Small intestine (tissue), 7 donors: Measurements from ENCODE around the gene MAP1LC3B2. TPM values are rescaled to one million over a fixed set of nuclear protein-coding genes. Genes with fewer than 3 reads are reported as not detected.

ENCODE experiments used
- DNase-seq, 2 donors: peaks; one replicate each; pipeline versions ENCODE4 v3.0.0 to v3.0.0-alpha.2; 2013
- FAIRE-seq: peaks from 2 replicates; lab custom pipeline; 2012; peaks lifted over from hg19 to GRCh38; lab: Jason Lieb, UNC
- H3K27ac ChIP-seq, 3 donors: one replicate each; pipeline ENCODE4 v1.5.1; 2013; ENCODE audit warnings: low read length in 2 of 3, mild to moderate bottlenecking in 2 of 3, control low read depth in 1 of 3, inconsistent platforms in 1 of 3, low read depth in 1 of 3, moderate library complexity in 1 of 3
- H3K27me3 ChIP-seq, 3 donors: one replicate each; pipeline ENCODE4 v1.6.1; 2013; ENCODE audit warnings: low read length in 3 of 3, inconsistent platforms in 1 of 3; ENCODE audit not compliant: control insufficient read depth in 3 of 3, insufficient read depth in 3 of 3
- H3K36me3 ChIP-seq, 3 donors: one replicate each; pipeline ENCODE4 v1.6.1; 2013; ENCODE audit warnings: low read length in 3 of 3, inconsistent platforms in 1 of 3, low read depth in 1 of 3, mild to moderate bottlenecking in 1 of 3, moderate library complexity in 1 of 3; ENCODE audit not compliant: control insufficient read depth in 3 of 3, insufficient read depth in 2 of 3
- H3K4me1 ChIP-seq, 3 donors: one replicate each; pipeline ENCODE4 v1.6.1; 2013; ENCODE audit warnings: low read length in 2 of 3, inconsistent platforms in 1 of 3, low read depth in 1 of 3, mild to moderate bottlenecking in 1 of 3, moderate library complexity in 1 of 3; ENCODE audit not compliant: control insufficient read depth in 3 of 3, insufficient read depth in 2 of 3
- H3K4me3 ChIP-seq, 3 donors: one replicate each; pipeline ENCODE4 v1.5.1; 2013; ENCODE audit warnings: low read length in 3 of 3, control low read depth in 1 of 3, inconsistent platforms in 1 of 3, low read depth in 1 of 3, mild to moderate bottlenecking in 1 of 3, moderate library complexity in 1 of 3
- H3K9me3 ChIP-seq, 2 donors: one replicate each; pipeline ENCODE4 v1.6.1; 2013; ENCODE audit warnings: low read depth in 1 of 2, low read length in 1 of 2; ENCODE audit not compliant: control insufficient read depth in 2 of 2, insufficient read depth in 1 of 2
- WGBS, 3 donors: extraction: QIAGEN DNeasy Blood & Tissue Kit; methylation state at CpG; one replicate each; pipeline ENCODE4 v1.1.7; 2013; 5-methylcytosine and 5-hydroxymethylcytosine counted together
- polyA plus RNA-seq, 4 donors: library from polyadenylated mRNA; stranded (reverse) in 3 of 4; unstranded in 1 of 4; fragments of 200-250 nt in 3 of 4; fragments of 120-200 nt in 1 of 4; gene quantifications; one replicate each; pipeline versions ENCODE4 v1.2.1 to v1.2.3, GENCODE V29; 2013
- donor health status: healthy with polysubstance abuse.
- donor health status: control.
- donor health status: control.
- donor health status: Bipolar disorder and iron deficiency.
- donor health status: healthy.

The MAP1LC3B2 gene
- polyA plus RNA-seq, 4 donors, result 1.1 to 2.7 (median 2.0) TPM

DNA sequence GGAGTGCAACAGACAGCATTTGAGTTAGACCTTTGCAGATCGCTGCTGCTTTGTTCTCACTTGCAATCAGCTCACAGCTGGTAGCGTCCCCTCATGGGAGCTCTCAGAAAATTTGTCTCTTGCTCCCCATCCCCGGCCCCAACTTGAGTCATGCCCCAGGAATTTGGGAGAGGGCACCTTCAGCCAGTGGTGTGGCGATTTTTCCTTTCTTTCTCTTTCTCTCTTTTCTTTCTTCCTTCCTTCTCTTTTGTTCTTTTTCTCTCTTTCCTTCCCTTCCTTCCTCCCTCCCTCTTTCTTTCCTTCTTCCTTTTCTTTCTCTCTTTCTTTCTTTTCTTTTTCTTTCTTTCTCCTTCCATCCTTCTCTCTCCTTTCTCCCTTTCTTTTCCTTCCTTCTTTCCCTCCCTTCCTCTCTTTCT is 34.2 kb upstream of the MAP1LC3B2 start:
- WGBS, 3 donors, result 63 to 76% (median 73%) methylated on average over 4 of the region's 4 CpGs
- no peak for FAIRE-seq
- no peak for DNase-seq
- Histone ChIP-seq H3K9me3 (no peaks in the 10 kb centered on the region), H3K27ac (no peak overlapping the region), H3K36me3 (no peaks in the 10 kb centered on the region), H3K27me3 (peaks cover 0 to 2% (median 0%) of the 10 kb centered on the region in 3 donors), H3K4me1 (peaks cover 0 to 4% (median 3%) of the 10 kb centered on the region in 3 donors), H3K4me3 (no peak overlapping the region)

DNA sequence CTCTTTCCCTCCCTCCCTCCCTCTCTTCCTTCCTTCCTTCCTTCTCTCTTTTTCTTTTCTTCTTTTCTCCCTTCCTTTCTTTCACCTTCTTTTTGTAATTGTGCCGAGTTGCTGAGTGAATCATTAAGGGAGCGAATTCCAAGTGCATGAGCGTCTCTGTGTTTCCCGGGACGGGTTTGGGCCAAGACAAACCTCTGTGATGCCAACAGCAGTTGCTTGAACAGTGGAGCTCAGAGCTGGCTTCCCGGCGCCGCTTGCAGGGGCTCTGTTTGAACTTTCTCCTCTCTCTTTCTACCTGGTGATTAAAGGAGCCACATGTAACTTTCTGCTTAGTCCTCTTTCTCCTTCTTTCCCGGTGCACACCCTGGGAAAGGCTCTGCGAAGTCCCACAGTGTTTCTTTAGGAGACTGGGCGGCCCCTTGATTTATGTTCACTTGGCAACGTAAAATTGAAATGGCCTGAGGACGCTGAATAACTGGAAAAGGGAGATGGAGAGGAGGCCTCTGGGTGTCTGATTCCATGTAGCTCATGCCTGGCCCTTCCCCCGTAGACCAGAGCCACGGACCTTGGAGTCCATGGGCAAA is 33.7 kb upstream of the MAP1LC3B2 start:
- Histone ChIP-seq H3K27ac (peak overlapping the region in 1 of 3 donors; percentile 2), H3K4me3 (no peak overlapping the region), H3K36me3 (no peaks in the 10 kb centered on the region), H3K4me1 (peaks cover 0 to 4% (median 3%) of the 10 kb centered on the region in 3 donors), H3K9me3 (no peaks in the 10 kb centered on the region), H3K27me3 (peaks cover 0 to 2% (median 0%) of the 10 kb centered on the region in 3 donors)
- DNase-seq, result peak; percentile 30 to 60
- 17 to 41% (median 27%) methylated on average over 15 of the region's 15 CpGs for WGBS, 3 donors
- FAIRE-seq, result no peak

DNA sequence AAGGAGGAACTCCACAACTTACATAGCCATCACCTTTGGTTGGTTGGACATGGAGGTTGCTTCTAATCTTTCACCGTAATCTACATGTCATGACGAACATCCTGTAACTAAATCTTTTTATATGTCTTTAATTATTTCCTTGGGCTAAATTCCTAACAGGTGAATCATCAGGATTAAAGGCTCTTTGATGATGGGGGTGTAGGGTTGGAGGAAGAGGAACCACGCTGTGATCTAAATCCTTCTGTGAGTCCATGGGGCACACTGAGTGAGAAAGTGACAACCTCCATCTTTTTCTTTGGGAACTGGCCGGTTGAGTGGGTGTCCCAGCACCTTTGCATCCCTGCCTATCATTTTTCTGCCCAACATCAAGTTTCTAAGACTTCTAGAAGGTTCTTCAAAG is 31.1 kb upstream of the MAP1LC3B2 start:
- no peaks in the 10 kb centered on the region for H3K36me3 ChIP-seq
- FAIRE-seq, result no peak
- no peak overlapping the region for H3K27ac ChIP-seq
- peaks cover 0 to 2% (median 0%) of the 10 kb centered on the region in 3 donors for H3K27me3 ChIP-seq
- H3K4me3 ChIP-seq, result no peak overlapping the region
- peak in 1 of 2 donors; percentile 28 for DNase-seq
- WGBS, 3 donors, result 43 to 67% (median 51%) methylated on average over 4 of the region's 4 CpGs
- H3K4me1 ChIP-seq, result peaks cover 0 to 8% (median 7%) of the 10 kb centered on the region in 3 donors
- no peaks in the 10 kb centered on the region for H3K9me3 ChIP-seq

DNA sequence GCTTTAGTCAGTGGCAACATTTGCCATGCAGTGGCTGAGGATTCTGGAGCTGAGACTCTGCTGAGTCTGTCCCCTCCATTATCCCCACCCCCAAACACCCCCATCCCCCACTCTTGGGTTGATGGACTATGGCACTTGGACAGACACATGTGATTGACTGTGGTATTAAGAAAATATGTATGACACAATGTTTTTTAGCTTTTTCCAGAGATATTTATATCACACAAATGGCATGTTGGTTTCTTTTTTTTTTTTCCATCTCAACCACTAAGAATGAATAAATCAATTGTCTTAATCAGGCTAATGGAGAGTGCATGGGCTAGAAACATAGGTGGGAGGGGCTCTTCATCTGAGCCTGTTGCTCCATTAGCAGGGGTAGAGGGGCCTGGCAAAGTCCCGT is 30.7 kb upstream of the MAP1LC3B2 start:
- H3K27me3 ChIP-seq, result peaks cover 0 to 2% (median 0%) of the 10 kb centered on the region in 3 donors
- no peaks in the 10 kb centered on the region for H3K9me3 ChIP-seq
- H3K4me1 ChIP-seq, result peaks cover 0 to 10% (median 8%) of the 10 kb centered on the region in 3 donors
- FAIRE-seq (no peak), DNase-seq (no peak)
- no peaks in the 10 kb centered on the region for H3K36me3 ChIP-seq
- H3K4me3 ChIP-seq, result no peak overlapping the region
- WGBS, 3 donors, result 80 to 96% (median 88%) methylated on average over 1 of the region's 1 CpG
- no peak overlapping the region for H3K27ac ChIP-seq

DNA sequence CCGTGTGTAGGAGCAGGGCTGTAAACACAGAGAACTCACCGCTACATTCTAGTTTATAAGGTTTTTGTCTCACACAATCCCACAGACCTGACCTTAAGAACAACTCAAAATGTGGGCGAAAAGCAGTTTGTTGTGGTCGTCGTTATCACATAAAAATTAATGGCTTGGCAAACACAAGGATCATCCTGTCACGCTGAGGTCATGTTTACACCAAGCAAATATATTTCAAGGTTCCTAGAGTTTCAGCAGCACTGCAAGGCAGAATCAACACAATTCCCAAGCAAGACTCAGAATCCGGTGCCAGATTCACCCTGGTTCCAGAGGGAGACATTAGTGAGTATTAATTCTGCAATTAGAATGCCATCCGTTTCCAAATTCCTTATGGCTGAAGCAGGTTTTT is 30.1 kb upstream of the MAP1LC3B2 start:
- H3K9me3 ChIP-seq, result no peaks in the 10 kb centered on the region
- peak in 1 of 2 donors; percentile 46 for DNase-seq
- H3K4me1 ChIP-seq, result peaks cover 0 to 15% (median 8%) of the 10 kb centered on the region in 3 donors
- peaks cover 0 to 2% (median 0%) of the 10 kb centered on the region in 3 donors for H3K27me3 ChIP-seq
- no peak overlapping the region for H3K27ac ChIP-seq
- 40 to 57% (median 52%) methylated on average over 8 of the region's 8 CpGs for WGBS, 3 donors
- no peak for FAIRE-seq
- H3K4me3 ChIP-seq, result no peak overlapping the region
- H3K36me3 ChIP-seq, result no peaks in the 10 kb centered on the region

DNA sequence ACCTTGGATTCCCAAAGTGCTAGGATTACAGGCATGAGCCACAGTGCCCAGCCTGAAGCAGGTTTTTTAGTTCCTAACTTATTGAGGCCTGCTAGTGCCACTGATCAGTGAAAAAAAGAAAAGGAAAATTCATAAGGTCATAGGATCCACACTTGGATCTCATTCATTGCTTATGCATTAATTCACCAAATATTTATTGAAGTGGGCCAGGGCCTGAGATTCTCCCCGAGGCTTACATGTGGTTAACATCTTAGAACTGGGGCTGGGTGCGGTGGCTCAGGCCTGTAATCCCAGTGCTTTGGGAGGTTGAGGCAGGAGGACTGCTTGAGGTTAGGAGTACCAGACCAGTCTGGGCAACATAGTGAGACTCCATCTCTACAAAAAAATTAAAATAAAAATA is 29.5 kb upstream of the MAP1LC3B2 start:
- DNase-seq (no peak), FAIRE-seq (no peak)
- Histone ChIP-seq H3K27me3 (peaks cover 0 to 3% (median 0%) of the 10 kb centered on the region in 3 donors), H3K4me1 (peaks cover 0 to 19% (median 8%) of the 10 kb centered on the region in 3 donors), H3K4me3 (no peak overlapping the region), H3K9me3 (no peaks in the 10 kb centered on the region), H3K27ac (no peak overlapping the region), H3K36me3 (no peaks in the 10 kb centered on the region)
- 62 to 87% (median 85%) methylated on average over 2 of the region's 2 CpGs for WGBS, 3 donors

DNA sequence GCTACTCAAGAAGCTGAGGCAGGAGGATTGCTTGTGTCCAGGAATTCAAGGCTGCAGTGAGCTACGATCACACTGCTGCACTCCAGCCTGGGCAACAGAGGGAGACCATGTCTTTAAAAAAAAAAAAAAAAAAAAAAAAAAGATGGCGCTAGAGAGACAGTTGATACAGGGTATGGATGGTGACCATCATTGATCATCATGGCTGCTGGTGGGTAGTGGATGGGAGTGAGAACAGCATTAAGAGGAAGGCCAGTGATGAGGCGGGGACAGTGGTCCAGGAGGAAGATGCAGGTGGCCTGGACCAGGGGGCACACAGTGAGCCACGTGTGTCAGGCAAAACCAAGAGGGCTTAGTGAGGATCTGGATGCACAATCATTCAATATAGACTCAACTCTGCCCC is 26.8 kb upstream of the MAP1LC3B2 start:
- H3K27me3 ChIP-seq, result peaks cover 0 to 4% (median 0%) of the 10 kb centered on the region in 3 donors
- no peaks in the 10 kb centered on the region for H3K9me3 ChIP-seq
- H3K4me1 ChIP-seq, result peaks cover 0 to 18% (median 8%) of the 10 kb centered on the region in 3 donors
- H3K36me3 ChIP-seq, result no peaks in the 10 kb centered on the region
- no peak overlapping the region for H3K27ac ChIP-seq
- DNase-seq (no peak), FAIRE-seq (no peak)
- H3K4me3 ChIP-seq, result no peak overlapping the region
- WGBS, 3 donors, result 74 to 76% (median 75%) methylated on average over 4 of the region's 4 CpGs

DNA sequence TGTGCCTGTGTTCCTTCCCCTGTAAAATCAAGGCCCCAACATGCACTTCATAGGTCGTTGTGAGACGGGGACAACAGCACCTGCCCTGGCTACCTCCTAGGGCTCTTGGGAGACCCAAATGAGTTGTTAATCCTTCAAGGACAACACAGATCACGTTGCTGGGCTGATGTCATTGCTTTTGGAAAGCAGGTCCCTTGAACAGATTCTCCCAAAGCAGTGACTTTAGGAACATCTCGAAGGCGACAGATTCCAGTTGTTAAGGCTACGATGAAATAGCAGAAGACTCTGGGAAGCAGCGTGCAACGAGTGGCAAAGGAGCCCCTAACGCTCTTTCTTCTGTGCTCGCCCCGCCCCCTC is 26.2 kb upstream of the MAP1LC3B2 start:
- DNase-seq, result no peak
- 1 to 3% (median 1%) methylated on average over 11 of the region's 11 CpGs for WGBS, 3 donors
- no peaks in the 10 kb centered on the region for H3K36me3 ChIP-seq

More for the DNA sequence above, 26.2 kb upstream of the MAP1LC3B2 start:
- no peak overlapping the region for H3K27ac ChIP-seq
- H3K4me3 ChIP-seq, result peak overlapping the region in 2 of 3 donors; percentile 10 to 56
- FAIRE-seq, result no peak
- H3K9me3 ChIP-seq, result no peaks in the 10 kb centered on the region
- H3K27me3 ChIP-seq, result peaks cover 0 to 4% (median 0%) of the 10 kb centered on the region in 3 donors
- H3K4me1 ChIP-seq, result peaks cover 0 to 18% (median 8%) of the 10 kb centered on the region in 3 donors
